Pancreas (tissue), 10 donors: ENCODE data around the gene PAPPA2. TPM values are rescaled to one million over a fixed set of nuclear protein-coding genes. Genes with fewer than 3 reads are reported as not detected.

Source experiments
- ATAC-seq, 4 donors: fragments of 200-7000 bp; cut with Tn5 transposase; one replicate each; pipeline versions ENCODE4 v1.8.0 to v1.9.1; 2020; ENCODE audit warnings: mild to moderate bottlenecking in 4 of 4, moderate library complexity in 4 of 4
- DNase-seq, 6 donors: peaks; one replicate each; pipeline ENCODE4 v3.0.0-alpha.2; 2020
- FAIRE-seq: peaks from 2 replicates; lab custom pipeline; 2012; peaks lifted over from hg19 to GRCh38; lab: Jason Lieb, UNC
- H3K27ac ChIP-seq, 4 donors: fragments of 200-600 bp; sonication (generic); 1 replicate in 3 of 4; 2 replicates in 1 of 4; pipeline versions ENCODE4 v1.5.0 to v1.8.0; 2020
- H3K27me3 ChIP-seq, 4 donors: fragments of 200-600 bp; one replicate each; pipeline ENCODE4 v1.8.0; 2021
- H3K36me3 ChIP-seq, 3 donors: fragments of 200-600 bp; sonication (generic) in 1 of 3; one replicate each; pipeline versions ENCODE4 v1.5.0 to v1.8.0; 2020 to 2021
- H3K4me1 ChIP-seq, 3 donors: fragments of 200-600 bp; one replicate each; pipeline ENCODE4 v1.8.0; 2021
- H3K4me3 ChIP-seq, 4 donors: fragments of 200-600 bp; sonication (generic) in 2 of 4; one replicate each; pipeline versions ENCODE4 v1.5.0 to v1.8.0; 2020 to 2021
- H3K9me3 ChIP-seq, 4 donors: fragments of 200-600 bp; one replicate each; pipeline ENCODE4 v1.8.0; 2021
- WGBS, 2 donors: extraction: QIAGEN DNeasy Blood & Tissue Kit; methylation state at CpG; one replicate each; pipeline ENCODE4 v1.1.7; 2013; 5-methylcytosine and 5-hydroxymethylcytosine counted together
- intact Hi-C, 3 donors: fragments of 100-400 bp; cut with DNase I; formaldehyde crosslinking; loops; one replicate each; pipeline versions ENCODE4 v1.11.1 to v1.14.2; 2022
- polyA plus RNA-seq, 2 donors: library from polyadenylated mRNA; stranded (reverse); fragments of 200-250 nt; gene quantifications; one replicate each; pipeline ENCODE4 v1.2.3, GENCODE V29; 2013
- total RNA-seq, 6 donors: library from RNA; stranded (reverse); fragmentation: NEBNext Ultra II Directional in 4 of 6; extraction: Animal tissue kit (Norgen Biotek cat#: 25700) in 4 of 6; gene quantifications; one replicate each; pipeline versions ENCODE4 v1.2.1 to v1.2.4, GENCODE V29; 2021 to 2023
- TF ChIP-seq, protein P1 (sequence below), 4 donors: fragments of 200-600 bp; sonication (generic) in 3 of 4; IDR thresholded peaks; one replicate each; pipeline versions ENCODE4 v1.5.0 to v1.8.0; 2021; ENCODE audit warnings: antibody characterized with exemption in 4 of 4
- donor health status: healthy with polysubstance abuse.
- donor health status: DM: no; HTN: no; CAD: no; lungs with moderate emphysema.
- donor health status: DM: no; HTN: no; CAD: no.
- donor health status: control.
- donor health status: control.
- donor health status: Bipolar disorder and iron deficiency.
- donor health status: DM: yes; HTN: yes; CAD: no.
- donor health status: DM: no; HTN: no; CAD: no.
- donor health status: DM: no; HTN: no; CAD: no.
- donor health status: DM: yes; HTN: yes; CAD: no.

The PAPPA2 gene
- total and polyA plus RNA-seq, 8 donors: 0.51 to 6.9 (median 2.0) TPM

DNA sequence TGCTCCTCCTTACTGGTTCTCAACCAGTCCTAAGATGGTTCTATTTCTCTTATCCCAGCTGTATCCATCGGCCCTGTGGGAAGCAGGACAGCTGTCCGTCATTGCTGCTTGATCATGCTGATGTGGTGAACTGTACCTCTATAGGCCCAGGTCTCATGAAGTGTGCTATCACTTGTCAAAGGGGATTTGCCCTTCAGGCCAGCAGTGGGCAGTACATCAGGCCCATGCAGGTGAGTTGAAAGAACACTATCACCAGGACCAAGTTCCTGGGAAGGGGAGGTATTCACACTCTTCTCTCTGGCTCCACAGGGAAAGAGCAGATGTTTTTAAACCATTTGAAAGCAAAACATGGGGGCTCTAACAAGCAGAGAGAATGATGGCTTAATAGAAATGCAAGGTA lies 302.6 kb downstream of the PAPPA2 start:
- 69 to 70% methylated on average over 2 of the region's 2 CpGs for WGBS, 2 donors
- DNase-seq (no peak), FAIRE-seq (no peak), ATAC-seq (no peak)
- intact Hi-C loops: no loop called here
- Histone ChIP-seq H3K27ac (no peak overlapping the region), H3K4me1 (no peaks in the 10 kb centered on the region), H3K9me3 (no peaks in the 10 kb centered on the region), H3K27me3 (no peaks in the 10 kb centered on the region), H3K4me3 (no peak overlapping the region), H3K36me3 (no peaks in the 10 kb centered on the region)
- TF ChIP-seq, protein P1, sequence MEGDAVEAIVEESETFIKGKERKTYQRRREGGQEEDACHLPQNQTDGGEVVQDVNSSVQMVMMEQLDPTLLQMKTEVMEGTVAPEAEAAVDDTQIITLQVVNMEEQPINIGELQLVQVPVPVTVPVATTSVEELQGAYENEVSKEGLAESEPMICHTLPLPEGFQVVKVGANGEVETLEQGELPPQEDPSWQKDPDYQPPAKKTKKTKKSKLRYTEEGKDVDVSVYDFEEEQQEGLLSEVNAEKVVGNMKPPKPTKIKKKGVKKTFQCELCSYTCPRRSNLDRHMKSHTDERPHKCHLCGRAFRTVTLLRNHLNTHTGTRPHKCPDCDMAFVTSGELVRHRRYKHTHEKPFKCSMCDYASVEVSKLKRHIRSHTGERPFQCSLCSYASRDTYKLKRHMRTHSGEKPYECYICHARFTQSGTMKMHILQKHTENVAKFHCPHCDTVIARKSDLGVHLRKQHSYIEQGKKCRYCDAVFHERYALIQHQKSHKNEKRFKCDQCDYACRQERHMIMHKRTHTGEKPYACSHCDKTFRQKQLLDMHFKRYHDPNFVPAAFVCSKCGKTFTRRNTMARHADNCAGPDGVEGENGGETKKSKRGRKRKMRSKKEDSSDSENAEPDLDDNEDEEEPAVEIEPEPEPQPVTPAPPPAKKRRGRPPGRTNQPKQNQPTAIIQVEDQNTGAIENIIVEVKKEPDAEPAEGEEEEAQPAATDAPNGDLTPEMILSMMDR (IDR thresholded peaks at IDR 0.05): no peak

GRCh38 chr1:176766779-176767178 lies 303.8 kb downstream of the PAPPA2 start:
- ATAC-seq (no peak), DNase-seq (no peak), FAIRE-seq (no peak)
- TF ChIP-seq, protein P1 (IDR thresholded peaks at IDR 0.05): no peak
- no peaks in the 10 kb centered on the region for H3K27me3 ChIP-seq
- no peaks in the 10 kb centered on the region for H3K9me3 ChIP-seq
- H3K36me3 ChIP-seq: no peaks in the 10 kb centered on the region
- intact Hi-C loops: no loop called here
- H3K4me1 ChIP-seq: no peaks in the 10 kb centered on the region
- H3K4me3 ChIP-seq: no peak overlapping the region
- no peak overlapping the region for H3K27ac ChIP-seq
- 90 to 93% methylated on average over 1 of the region's 1 CpG for whole genome bisulfite sequencing, 2 donors

DNA sequence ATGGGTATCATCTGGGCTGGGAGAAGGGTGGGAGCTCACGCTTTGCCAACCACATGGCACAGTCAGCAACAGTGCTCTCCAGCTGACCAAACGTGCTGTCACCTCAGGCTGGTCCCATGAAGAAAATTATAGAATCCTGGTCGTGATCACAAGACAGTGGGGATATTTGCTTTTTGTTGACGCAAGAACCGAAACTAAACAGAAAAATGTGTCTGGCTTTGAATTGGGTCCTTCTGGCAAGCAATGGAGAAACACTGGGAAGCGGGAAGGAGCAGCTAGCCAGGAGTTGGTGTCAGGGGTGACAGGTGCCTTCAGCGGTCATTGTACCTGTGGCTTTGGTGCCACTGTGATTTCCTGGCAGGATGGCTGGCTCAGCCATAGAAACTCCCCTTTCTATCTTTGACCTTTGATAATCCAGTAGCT lies 304.8 kb downstream of the PAPPA2 start:
- Histone ChIP-seq H3K4me3 (no peak overlapping the region), H3K27ac (no peak overlapping the region), H3K4me1 (no peaks in the 10 kb centered on the region), H3K36me3 (no peaks in the 10 kb centered on the region), H3K9me3 (no peaks in the 10 kb centered on the region), H3K27me3 (no peaks in the 10 kb centered on the region)
- DNase-seq (no peak), FAIRE-seq (no peak), ATAC-seq (no peak)
- TF ChIP-seq, protein P1 (IDR thresholded peaks at IDR 0.05): no peak
- WGBS, 2 donors: 67 to 70% methylated on average over 7 of the region's 7 CpGs
- intact Hi-C loops: no loop called here

GRCh38 chr1:176768532-176768931 lies 305.6 kb downstream of the PAPPA2 start:
- no peaks in the 10 kb centered on the region for H3K36me3 ChIP-seq
- H3K4me1 ChIP-seq: no peaks in the 10 kb centered on the region
- FAIRE-seq (no peak), DNase-seq (no peak), ATAC-seq (no peak)
- WGBS, 2 donors: 77 to 84% methylated on average over 4 of the region's 4 CpGs
- H3K27ac ChIP-seq: no peak overlapping the region
- intact Hi-C loops: no loop called here
- TF ChIP-seq, protein P1 (IDR thresholded peaks at IDR 0.05): no peak
- no peaks in the 10 kb centered on the region for H3K9me3 ChIP-seq
- H3K4me3 ChIP-seq: no peak overlapping the region
- no peaks in the 10 kb centered on the region for H3K27me3 ChIP-seq

- Histone ChIP-seq H3K27ac (no peak overlapping the region), H3K4me3 (no peak overlapping the region), H3K4me1 (no peaks in the 10 kb centered on the region), H3K9me3 (no peaks in the 10 kb centered on the region), H3K36me3 (no peaks in the 10 kb centered on the region), H3K27me3 (no peaks in the 10 kb centered on the region)
- DNase-seq: no peak
- ATAC-seq: no peak
- 91 to 92% methylated on average over 2 of the region's 2 CpGs for WGBS, 2 donors
- TF ChIP-seq, protein P1 (IDR thresholded peaks at IDR 0.05): no peak
- no peak for FAIRE-seq
- intact Hi-C loops: no loop called here
Observed at GRCh38 chr1:176770066-176770465, 307.1 kb downstream of the PAPPA2 start.
